HG03432 (cell line): ENCODE results near the gene OR2B6.

Source experiments
- ATAC-seq: cut with Tn5 transposase; IDR thresholded peaks from one replicate; pipeline ENCODE4 v1.9.1; 2021; ENCODE audit warnings: mild to moderate bottlenecking, moderate library complexity; ENCODE audit not compliant: unreplicated experiment

The OR2B6 gene

DNA sequence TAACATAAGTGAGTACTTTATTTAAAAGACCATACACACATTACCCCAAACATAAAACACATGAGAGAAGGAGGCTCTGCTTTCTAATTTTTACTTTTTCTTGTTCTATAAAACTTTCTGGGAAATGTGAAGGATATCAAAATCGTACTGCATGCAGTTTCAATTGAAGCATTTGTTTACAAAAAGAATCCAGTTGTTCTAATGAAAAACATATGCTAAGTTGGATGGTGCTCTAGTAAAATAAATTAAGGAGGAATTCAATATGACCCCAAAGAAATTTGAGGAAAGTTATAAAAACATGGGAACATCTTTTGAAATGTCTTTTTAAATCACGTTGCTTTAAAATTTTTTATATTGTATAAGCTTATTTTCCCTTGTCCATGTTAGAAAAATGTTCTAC is 37.6 kb downstream of the OR2B6 start:
- no peak for ATAC-seq

DNA sequence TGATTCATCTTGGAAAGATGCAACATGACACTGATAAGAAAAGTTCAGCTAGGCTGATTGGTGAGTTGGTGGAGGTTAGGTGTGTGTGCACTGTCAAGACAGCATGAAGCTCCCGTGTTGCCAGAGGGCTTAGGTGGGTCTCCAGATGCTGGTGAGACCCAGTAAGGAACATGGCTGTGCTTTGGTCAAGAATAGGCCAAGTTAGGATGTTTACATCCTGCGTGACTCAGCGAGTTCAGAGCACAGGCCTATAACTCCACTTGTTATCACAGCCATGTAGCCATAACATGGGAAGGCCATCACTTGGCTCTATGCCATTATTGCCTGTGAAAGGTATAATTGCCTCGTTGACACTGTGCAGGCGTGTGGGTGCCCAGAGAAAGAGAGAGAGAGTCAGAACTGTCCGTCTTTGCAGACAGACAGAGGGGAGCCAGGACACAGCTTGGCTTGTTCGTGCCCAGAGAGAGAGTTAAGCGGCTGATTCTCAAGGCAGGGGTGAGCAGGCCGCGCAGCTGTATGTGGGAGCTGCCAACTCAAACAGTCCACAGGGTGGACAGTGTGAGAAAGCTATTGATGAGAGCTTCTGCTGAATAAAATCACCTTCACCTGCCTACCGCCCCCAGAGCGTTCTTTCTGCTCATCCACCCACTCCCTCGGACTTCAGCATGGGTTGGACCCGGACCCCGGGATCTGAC is 43.5 kb downstream of the OR2B6 start:
- no peak for ATAC-seq

DNA sequence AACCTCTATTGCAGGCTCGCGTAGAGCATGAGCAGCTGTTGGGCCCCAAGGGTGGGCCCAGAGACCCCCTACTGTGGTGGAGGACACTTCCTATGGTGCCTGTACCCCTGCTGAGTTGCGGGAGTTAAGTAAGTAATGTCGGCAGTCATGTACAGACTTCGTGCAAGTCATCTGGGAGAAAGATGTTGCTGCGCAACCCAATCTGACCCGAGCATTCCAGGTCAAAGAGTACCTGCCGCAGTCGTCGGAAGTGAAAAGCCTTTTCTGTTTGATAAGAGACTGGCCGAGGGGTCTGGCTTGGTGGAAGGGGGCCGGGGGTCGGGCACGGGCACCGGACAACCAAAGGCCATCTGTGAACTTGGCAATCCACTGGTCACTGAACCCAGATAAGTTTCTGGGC is 44.3 kb downstream of the OR2B6 start:
- no peak for ATAC-seq

DNA sequence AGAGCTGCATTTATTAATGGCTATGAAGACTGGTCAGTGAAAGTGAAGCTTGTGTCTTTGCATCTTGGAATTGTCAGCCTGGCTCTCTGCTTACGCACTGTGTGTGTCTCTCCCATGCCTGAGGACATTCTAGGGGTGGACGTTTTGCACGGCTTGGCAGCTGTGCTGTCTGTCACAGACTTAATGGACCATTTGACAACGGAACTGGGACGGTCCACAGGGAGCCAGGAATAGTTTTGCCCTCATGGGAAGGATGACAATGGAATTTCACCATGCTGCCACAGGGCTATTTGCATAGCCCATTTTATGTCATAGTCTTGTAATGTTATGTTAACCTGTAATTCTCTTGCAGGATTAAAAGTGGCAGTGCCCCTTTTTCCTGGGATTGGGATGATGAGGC is 44.7 kb downstream of the OR2B6 start:
- no peak for ATAC-seq

GRCh38 chr6:28002161-28002560 is 45.1 kb downstream of the OR2B6 start:
- ATAC-seq = no peak

DNA sequence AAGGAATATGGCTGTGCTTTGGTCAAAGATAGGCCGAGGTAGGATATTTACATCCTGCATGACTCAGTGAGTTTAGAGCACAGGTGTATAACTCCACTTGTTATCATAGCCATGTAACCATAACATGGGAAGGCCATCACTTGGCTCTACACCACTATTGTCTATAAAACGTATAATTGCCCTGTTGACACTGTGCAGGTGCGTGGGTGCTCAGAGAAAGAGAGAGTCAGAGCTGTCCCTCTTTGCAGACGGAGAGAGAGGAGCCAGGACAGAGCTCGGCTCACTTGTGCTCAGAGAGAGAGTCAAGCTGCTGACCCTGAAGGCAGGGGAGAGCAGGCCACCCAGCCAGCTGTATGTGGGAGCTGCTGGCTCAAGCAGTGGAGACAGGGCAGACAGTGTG is 46.0 kb downstream of the OR2B6 start:
- no peak for ATAC-seq

DNA sequence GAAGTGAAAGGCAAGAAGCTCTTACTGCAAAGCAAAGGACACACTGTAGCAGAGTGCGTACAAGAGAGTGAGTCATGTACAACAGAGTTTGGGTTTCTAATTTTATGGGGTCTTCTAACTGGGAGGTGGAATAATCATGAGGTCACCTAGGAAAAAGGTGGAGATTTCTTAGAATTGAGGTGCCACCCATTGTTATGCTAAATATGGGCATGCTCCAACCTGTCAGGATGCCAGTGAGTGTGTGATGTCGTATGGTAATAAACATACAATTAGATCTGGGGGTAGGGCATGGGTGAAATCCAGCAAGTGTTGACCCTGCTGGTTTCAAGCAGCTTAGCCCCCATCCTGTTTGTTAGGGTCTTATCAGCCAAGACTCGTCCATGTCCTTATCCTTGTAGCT is 46.6 kb downstream of the OR2B6 start:
- no peak for ATAC-seq

GRCh38 chr6:28004350-28005151 is 47.5 kb downstream of the OR2B6 start:
- ATAC-seq = no peak

- ATAC-seq = no peak
Observed at GRCh38 chr6:28005152-28005890, 48.3 kb downstream of the OR2B6 start.

DNA sequence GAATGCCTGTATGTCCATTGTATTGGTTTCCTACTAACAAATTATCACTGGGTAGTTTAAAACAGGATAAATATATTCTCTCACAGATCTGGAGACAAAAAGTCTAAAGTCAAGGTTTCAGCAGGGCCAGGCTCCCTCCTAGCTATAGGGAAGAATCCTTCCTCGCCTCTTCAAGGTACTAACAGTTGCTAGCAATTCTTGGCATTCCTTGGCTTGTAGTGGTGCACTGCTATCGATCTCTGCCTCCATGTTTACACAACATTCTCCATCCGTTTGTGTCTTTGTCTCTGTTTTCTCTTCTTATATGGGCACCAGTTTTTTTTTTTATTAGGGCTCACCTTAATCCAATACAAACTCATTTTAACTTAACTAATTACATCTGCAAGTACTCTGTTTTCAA is 48.9 kb downstream of the OR2B6 start:
- no peak for ATAC-seq
